ENCODE data around the gene CDCA8. TPM values are rescaled to one million over a fixed set of nuclear protein-coding genes. Genes with fewer than 3 reads are reported as not detected.

Gene CDCA8
- total and polyA plus RNA-seq, 2 experiments from 2014 or later, result 31.6 to 37.9 TPM

DNA sequence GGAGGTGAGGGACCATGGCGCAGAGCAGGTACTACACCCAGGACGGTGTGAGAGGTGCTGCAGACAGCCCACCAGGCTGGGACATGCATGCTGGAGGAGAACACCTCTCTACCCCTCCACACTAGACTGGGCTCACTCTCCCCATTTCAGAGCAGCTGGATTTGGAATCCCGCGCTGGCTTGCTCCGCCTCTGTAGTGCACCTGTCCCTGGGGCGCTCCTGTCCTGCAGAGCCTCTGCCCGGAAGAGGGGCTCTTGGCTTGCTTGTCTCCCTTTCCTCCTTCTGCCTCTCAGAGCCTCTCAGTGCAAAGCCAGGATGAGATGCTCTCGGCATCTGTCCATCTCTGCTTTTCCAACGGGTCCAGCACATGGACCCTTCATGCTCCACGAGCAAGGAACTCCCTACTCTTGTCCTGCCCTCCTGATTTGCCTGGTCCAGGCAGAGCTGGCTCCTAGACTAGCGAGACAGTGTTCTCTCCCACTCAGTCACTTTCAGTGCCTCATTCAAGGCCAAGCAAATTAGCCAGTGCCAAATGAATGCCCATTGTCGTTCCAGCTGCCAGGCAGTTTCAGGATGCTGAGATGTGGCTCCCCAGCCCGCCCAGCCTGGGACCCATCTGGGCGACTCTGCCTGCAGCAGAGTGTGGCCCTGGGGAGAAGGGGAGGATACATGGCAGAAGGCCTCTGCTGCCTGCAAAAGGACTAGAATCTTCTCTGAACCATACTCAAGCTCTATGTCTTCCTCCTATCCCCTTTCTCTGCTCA is 33.7 kb downstream of the CDCA8 start (continued):
- TF ChIP-seq, protein P1, sequence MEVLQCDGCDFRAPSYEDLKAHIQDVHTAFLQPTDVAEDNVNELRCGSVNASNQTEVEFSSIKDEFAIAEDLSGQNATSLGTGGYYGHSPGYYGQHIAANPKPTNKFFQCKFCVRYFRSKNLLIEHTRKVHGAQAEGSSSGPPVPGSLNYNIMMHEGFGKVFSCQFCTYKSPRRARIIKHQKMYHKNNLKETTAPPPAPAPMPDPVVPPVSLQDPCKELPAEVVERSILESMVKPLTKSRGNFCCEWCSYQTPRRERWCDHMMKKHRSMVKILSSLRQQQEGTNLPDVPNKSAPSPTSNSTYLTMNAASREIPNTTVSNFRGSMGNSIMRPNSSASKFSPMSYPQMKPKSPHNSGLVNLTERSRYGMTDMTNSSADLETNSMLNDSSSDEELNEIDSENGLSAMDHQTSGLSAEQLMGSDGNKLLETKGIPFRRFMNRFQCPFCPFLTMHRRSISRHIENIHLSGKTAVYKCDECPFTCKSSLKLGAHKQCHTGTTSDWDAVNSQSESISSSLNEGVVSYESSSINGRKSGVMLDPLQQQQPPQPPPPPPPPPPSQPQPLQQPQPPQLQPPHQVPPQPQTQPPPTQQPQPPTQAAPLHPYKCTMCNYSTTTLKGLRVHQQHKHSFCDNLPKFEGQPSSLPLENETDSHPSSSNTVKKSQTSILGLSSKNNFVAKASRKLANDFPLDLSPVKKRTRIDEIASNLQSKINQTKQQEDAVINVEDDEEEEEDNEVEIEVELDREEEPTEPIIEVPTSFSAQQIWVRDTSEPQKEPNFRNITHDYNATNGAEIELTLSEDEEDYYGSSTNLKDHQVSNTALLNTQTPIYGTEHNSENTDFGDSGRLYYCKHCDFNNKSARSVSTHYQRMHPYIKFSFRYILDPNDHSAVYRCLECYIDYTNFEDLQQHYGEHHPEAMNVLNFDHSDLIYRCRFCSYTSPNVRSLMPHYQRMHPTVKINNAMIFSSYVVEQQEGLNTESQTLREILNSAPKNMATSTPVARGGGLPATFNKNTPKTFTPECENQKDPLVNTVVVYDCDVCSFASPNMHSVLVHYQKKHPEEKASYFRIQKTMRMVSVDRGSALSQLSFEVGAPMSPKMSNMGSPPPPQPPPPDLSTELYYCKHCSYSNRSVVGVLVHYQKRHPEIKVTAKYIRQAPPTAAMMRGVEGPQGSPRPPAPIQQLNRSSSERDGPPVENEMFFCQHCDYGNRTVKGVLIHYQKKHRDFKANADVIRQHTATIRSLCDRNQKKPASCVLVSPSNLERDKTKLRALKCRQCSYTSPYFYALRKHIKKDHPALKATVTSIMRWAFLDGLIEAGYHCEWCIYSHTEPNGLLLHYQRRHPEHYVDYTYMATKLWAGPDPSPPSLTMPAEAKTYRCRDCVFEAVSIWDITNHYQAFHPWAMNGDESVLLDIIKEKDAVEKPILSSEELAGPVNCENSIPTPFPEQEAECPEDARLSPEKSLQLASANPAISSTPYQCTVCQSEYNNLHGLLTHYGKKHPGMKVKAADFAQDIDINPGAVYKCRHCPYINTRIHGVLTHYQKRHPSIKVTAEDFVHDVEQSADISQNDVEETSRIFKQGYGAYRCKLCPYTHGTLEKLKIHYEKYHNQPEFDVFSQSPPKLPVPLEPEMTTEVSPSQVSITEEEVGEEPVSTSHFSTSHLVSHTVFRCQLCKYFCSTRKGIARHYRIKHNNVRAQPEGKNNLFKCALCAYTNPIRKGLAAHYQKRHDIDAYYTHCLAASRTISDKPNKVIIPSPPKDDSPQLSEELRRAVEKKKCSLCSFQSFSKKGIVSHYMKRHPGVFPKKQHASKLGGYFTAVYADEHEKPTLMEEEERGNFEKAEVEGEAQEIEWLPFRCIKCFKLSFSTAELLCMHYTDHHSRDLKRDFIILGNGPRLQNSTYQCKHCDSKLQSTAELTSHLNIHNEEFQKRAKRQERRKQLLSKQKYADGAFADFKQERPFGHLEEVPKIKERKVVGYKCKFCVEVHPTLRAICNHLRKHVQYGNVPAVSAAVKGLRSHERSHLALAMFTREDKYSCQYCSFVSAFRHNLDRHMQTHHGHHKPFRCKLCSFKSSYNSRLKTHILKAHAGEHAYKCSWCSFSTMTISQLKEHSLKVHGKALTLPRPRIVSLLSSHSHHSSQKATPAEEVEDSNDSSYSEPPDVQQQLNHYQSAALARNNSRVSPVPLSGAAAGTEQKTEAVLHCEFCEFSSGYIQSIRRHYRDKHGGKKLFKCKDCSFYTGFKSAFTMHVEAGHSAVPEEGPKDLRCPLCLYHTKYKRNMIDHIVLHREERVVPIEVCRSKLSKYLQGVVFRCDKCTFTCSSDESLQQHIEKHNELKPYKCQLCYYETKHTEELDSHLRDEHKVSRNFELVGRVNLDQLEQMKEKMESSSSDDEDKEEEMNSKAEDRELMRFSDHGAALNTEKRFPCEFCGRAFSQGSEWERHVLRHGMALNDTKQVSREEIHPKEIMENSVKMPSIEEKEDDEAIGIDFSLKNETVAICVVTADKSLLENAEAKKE (CRISPR knock-in tag; IDR thresholded peaks at IDR 0.05), result no peak
- TF ChIP-seq NANOG (IDR thresholded peaks at IDR 0.05; ENCODE audit: borderline replicate concordance) (no peak), EZH2phosphoT487 (IDR thresholded peaks at IDR 0.05; ENCODE audit: unreplicated experiment) (no peak), ZNF331 (CRISPR knock-in tag; IDR thresholded peaks at IDR 0.05; ENCODE audit: low read depth) (no peak)
- TF ChIP-seq, protein P2, sequence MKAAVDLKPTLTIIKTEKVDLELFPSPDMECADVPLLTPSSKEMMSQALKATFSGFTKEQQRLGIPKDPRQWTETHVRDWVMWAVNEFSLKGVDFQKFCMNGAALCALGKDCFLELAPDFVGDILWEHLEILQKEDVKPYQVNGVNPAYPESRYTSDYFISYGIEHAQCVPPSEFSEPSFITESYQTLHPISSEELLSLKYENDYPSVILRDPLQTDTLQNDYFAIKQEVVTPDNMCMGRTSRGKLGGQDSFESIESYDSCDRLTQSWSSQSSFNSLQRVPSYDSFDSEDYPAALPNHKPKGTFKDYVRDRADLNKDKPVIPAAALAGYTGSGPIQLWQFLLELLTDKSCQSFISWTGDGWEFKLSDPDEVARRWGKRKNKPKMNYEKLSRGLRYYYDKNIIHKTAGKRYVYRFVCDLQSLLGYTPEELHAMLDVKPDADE (IDR thresholded peaks at IDR 0.05), result no peak

DNA sequence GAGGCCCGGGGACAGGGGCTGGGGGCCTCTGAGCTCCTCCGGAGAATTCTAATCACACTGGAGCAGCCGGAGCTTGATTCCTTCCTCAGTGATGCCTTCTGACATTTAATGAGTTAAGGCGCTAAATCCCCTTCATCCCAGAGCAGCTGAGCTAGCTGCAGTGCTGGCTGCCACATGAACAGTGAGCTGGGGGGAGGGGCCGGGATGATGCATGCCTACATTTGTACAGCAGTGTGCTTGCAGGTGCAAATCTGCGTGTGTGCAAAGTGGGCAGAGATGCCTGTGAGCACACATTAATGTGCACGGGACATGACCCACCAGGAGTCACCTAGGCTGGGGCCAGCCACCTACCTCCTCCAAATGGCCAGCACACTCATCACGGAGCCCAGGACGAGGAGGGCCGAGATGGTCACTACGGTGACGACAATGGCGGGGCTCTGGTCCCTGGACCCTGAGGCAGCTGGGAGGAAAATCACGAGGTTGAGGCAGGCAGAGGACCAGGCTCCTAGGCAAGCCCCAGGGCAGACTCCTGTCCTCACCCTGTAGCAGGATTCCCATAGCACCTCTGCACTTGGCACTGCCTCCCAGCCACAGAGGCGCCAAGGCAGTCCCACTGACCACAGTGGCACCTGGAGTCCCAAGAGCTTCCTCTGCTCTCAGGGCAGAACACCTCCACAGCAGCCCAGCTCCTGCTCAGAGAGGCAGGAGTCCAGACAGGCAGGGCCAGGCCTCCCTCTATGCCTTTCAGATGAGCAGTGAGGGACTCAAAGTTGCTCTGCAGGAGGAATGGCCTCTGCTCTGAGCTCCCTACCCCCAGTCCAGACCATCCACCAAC is 34.7 kb downstream of the CDCA8 start:
- H3K27ac ChIP-seq (ENCODE audit: low read depth), result no peak overlapping the region
- no peak for DNase-seq (ENCODE audit: low spot score)
- H3K4me1 Mint-ChIP-seq, result peaks cover 12% of the 10 kb centered on the region; the same call in 1 of the 3 replicates
- TF ChIP-seq, protein P1 (CRISPR knock-in tag; IDR thresholded peaks at IDR 0.05), result no peak
- no peak for TF ChIP-seq STAT1 (IDR thresholded peaks at IDR 0.05; ENCODE audit: unreplicated experiment)

More for the DNA sequence above, 34.7 kb downstream of the CDCA8 start:
- Histone ChIP-seq H3K4me1 (ENCODE audit: insufficient read depth) (no peaks in the 10 kb centered on the region; the same call in 1 of the 2 replicates), H3K4me2 (no peak overlapping the region), H3K36me3 (ENCODE audit: insufficient read depth) (no peaks in the 10 kb centered on the region), H4K20me1 (replicated peaks; ENCODE audit: insufficient read depth) (0 out of 2 replicates have a peak, but pooled peaks cover 2% of the 10 kb centered on the region), H3K79me2 (replicated peaks; ENCODE audit: insufficient read depth) (no peaks in the 10 kb centered on the region), H3F3A (replicated peaks; ENCODE audit: low read depth) (no peaks in the 10 kb centered on the region), H2AFZ (no peak overlapping the region), H3K4me3 (no peak overlapping the region), H3K9me2 (ENCODE audit: insufficient read depth) (no peaks in the 10 kb centered on the region), H3K27me3 (ENCODE audit: insufficient read depth) (no peaks in the 10 kb centered on the region)
- Mint-ChIP-seq H3K27ac (no peak overlapping the region), H3K4me3 (no peak overlapping the region), H3K36me3 (ENCODE audit: low read depth) (no peaks in the 10 kb centered on the region), H3K9me3 (no peaks in the 10 kb centered on the region), H3K27me3 (ENCODE audit: insufficient read depth, low read depth, poor library complexity) (peaks cover 9% of the 10 kb centered on the region)
- ATAC-seq, result no peak
